CD8-positive, alpha-beta memory T cell (primary cell): ENCODE results near the gene KLF2. TPM values are rescaled to one million over a fixed set of nuclear protein-coding genes. Genes with fewer than 3 reads are reported as not detected.

Experiments
- CTCF ChIA-PET: fragments of 350-600 bp; sonication (Branson Sonifier 250); formaldehyde crosslinking; loops from one replicate; lab custom pipeline; 2021; ENCODE audit warnings: antibody characterized with exemption; lab: Charles Lee
- POLR2A ChIA-PET: fragments of 350-600 bp; sonication (Branson Sonifier 250); formaldehyde crosslinking; loops from one replicate; lab custom pipeline; 2021; ENCODE audit warnings: antibody characterized with exemption; lab: Charles Lee
- DNase-seq, 5 donors: peaks; one replicate each; pipeline versions ENCODE4 v3.0.0 to v3.0.0-alpha.2; 2020 to 2022; ENCODE audit warnings: mixed read lengths in 1 of 5
- H3K27ac ChIP-seq: one replicate; pipeline ENCODE4 v1.7.0; 2013; ENCODE audit warnings: low read depth, mild to moderate bottlenecking, low read length, moderate library complexity
- H3K27me3 ChIP-seq: 2 replicates; pipeline ENCODE4 v1.7.0; 2013; ENCODE audit warnings: low read length, mild to moderate bottlenecking; ENCODE audit not compliant: insufficient read depth, poor library complexity, severe bottlenecking
- H3K36me3 ChIP-seq: 2 replicates; pipeline ENCODE4 v1.7.0; 2013; ENCODE audit warnings: mild to moderate bottlenecking, low read length, moderate library complexity; ENCODE audit not compliant: insufficient read depth
- H3K4me1 ChIP-seq: 2 replicates; pipeline ENCODE4 v1.7.0; 2013; ENCODE audit warnings: mild to moderate bottlenecking, low read length, moderate library complexity; ENCODE audit not compliant: insufficient read depth
- H3K4me3 ChIP-seq: 2 replicates; pipeline ENCODE4 v1.7.0; 2013; ENCODE audit warnings: mild to moderate bottlenecking, low read length
- H3K9me3 ChIP-seq: 2 replicates; pipeline ENCODE4 v1.7.0; 2013; ENCODE audit warnings: mild to moderate bottlenecking, low read length
- H3K27ac Mint-ChIP-seq, 8 donors: one replicate each; pipeline ENCODE4 v1.8.0; 2020 to 2021; ENCODE audit warnings: mixed read lengths in 8 of 8, mild to moderate bottlenecking in 6 of 8, inconsistent platforms in 3 of 8, moderate library complexity in 3 of 8
- H3K27me3 Mint-ChIP-seq, 2 donors: one replicate each; pipeline ENCODE4 v1.8.0; 2020 to 2021; ENCODE audit warnings: mixed read lengths in 2 of 2, mild to moderate bottlenecking in 1 of 2, moderate library complexity in 1 of 2
- H3K36me3 Mint-ChIP-seq, 3 donors: one replicate each; pipeline ENCODE4 v1.8.0; 2020 to 2021; ENCODE audit warnings: mixed read lengths in 3 of 3, inconsistent platforms in 1 of 3, mild to moderate bottlenecking in 1 of 3
- H3K4me1 Mint-ChIP-seq, 3 donors: one replicate each; pipeline ENCODE4 v1.8.0; 2020 to 2021; ENCODE audit warnings: mixed read lengths in 3 of 3, inconsistent platforms in 1 of 3, mild to moderate bottlenecking in 1 of 3
- H3K4me3 Mint-ChIP-seq, 7 donors: one replicate each; pipeline ENCODE4 v1.8.0; 2020 to 2021; ENCODE audit warnings: mixed read lengths in 7 of 7, mild to moderate bottlenecking in 6 of 7, moderate library complexity in 4 of 7, inconsistent platforms in 2 of 7
- H3K9me3 Mint-ChIP-seq, 5 donors: one replicate each; pipeline ENCODE4 v1.8.0; 2020 to 2022; ENCODE audit warnings: mixed read lengths in 5 of 5, mild to moderate bottlenecking in 3 of 5, moderate library complexity in 2 of 5, inconsistent platforms in 1 of 5
- polyA plus RNA-seq: library from polyadenylated mRNA; unstranded; fragments of 300-500 nt; fragmentation: Illumina TruSeq; gene quantifications from one replicate; pipeline ENCODE4 v1.2.3, GENCODE V29; 2021
- total RNA-seq, 2 experiments: library from RNA; stranded (reverse); gene quantifications; one replicate each; pipeline ENCODE4 v1.2.3, GENCODE V29; 2021

Gene KLF2
- total and polyA plus RNA-seq, 3 experiments from 2014 or later = 33.7 to 219 (median 37.5) TPM

- Mint-ChIP-seq H3K27ac (peak overlapping the region in 7 of 8 donors; percentile 31 to 95 (median 91)), H3K4me3 (peak overlapping the region; percentile 30 to 88 (median 67)), H3K27me3 (peaks cover 0 to 1% of the 10 kb centered on the region in 2 donors), H3K36me3 (peaks cover 0 to 33% (median 5%) of the 10 kb centered on the region in 3 donors), H3K9me3 (peaks cover 0 to 1% (median 0%) of the 10 kb centered on the region in 5 donors), H3K4me1 (peaks cover 21 to 49% (median 48%) of the 10 kb centered on the region in 3 donors)
- Histone ChIP-seq H3K4me1 (peaks cover 93% of the 10 kb centered on the region), H3K4me3 (peak overlapping the region; percentile 2), H3K36me3 (peaks cover 5% of the 10 kb centered on the region), H3K27me3 (no peaks in the 10 kb centered on the region), H3K27ac (no peak overlapping the region), H3K9me3 (no peaks in the 10 kb centered on the region)
- ChIA-PET CTCF (interaction anchor here (6.8 to 15.2 kb wide), 3 partner anchors 8 to 127 kb away, joined by 61 to 403 read pairs (median 108); partner anchors contain the start of gene KLF2), POLR2A (interaction anchor here (5.6 to 20.9 kb wide), 3 partner anchors 8 to 46 kb away, joined by 56 to 1176 read pairs (median 195); partner anchors contain the start of gene KLF2)
- no peak for DNase-seq
Measured at GRCh38 chr19:16373989-16374388, 49.4 kb downstream of the KLF2 start.

DNA sequence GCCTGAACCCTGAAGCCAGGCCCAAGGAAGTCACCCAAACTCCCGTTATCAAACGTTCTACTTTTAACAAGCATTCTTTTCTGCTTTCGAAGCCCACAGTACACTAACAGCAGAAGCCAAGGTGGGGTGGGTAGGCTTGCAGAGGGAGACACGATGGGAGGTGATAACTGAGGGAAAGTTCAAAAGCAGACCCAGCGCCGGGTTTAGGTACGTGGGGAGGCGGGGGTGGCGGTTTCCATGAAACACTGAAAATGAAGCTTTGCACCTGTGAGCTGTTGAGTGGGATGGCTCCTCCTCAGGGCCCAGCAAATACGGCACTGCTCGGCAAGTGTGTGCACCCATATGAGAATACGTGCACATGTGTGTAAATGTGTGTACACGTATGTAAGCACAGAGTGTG is 49.8 kb downstream of the KLF2 start:
- H3K4me3 ChIP-seq = peak overlapping the region; percentile 2
- H3K36me3 Mint-ChIP-seq = peaks cover 0 to 33% (median 5%) of the 10 kb centered on the region in 3 donors
- H3K4me3 Mint-ChIP-seq = peak overlapping the region in 6 of 7 donors; percentile 59 to 88 (median 70)
- H3K4me1 ChIP-seq = peaks cover 90% of the 10 kb centered on the region
- no peaks in the 10 kb centered on the region for H3K9me3 ChIP-seq
- CTCF ChIA-PET = interaction anchor here (6.8 to 15.2 kb wide), 3 partner anchors 8 to 127 kb away, joined by 61 to 403 read pairs (median 108); partner anchors contain the start of gene KLF2
- no peaks in the 10 kb centered on the region for H3K27me3 ChIP-seq
- peaks cover 0 to 1% of the 10 kb centered on the region in 2 donors for H3K27me3 Mint-ChIP-seq
- H3K4me1 Mint-ChIP-seq = peaks cover 24 to 50% (median 48%) of the 10 kb centered on the region in 3 donors
- POLR2A ChIA-PET = interaction anchor here (9.6 to 20.9 kb wide), 2 partner anchors 8 to 47 kb away, joined by 195 to 1176 read pairs; partner anchors contain the start of gene KLF2
- peak in 1 of 5 donors; percentile 51 for DNase-seq
- H3K36me3 ChIP-seq = peaks cover 5% of the 10 kb centered on the region
- peaks cover 0 to 1% (median 0%) of the 10 kb centered on the region in 5 donors for H3K9me3 Mint-ChIP-seq
- peak overlapping the region in 7 of 8 donors; percentile 85 to 95 (median 93) for H3K27ac Mint-ChIP-seq
- H3K27ac ChIP-seq = no peak overlapping the region

DNA sequence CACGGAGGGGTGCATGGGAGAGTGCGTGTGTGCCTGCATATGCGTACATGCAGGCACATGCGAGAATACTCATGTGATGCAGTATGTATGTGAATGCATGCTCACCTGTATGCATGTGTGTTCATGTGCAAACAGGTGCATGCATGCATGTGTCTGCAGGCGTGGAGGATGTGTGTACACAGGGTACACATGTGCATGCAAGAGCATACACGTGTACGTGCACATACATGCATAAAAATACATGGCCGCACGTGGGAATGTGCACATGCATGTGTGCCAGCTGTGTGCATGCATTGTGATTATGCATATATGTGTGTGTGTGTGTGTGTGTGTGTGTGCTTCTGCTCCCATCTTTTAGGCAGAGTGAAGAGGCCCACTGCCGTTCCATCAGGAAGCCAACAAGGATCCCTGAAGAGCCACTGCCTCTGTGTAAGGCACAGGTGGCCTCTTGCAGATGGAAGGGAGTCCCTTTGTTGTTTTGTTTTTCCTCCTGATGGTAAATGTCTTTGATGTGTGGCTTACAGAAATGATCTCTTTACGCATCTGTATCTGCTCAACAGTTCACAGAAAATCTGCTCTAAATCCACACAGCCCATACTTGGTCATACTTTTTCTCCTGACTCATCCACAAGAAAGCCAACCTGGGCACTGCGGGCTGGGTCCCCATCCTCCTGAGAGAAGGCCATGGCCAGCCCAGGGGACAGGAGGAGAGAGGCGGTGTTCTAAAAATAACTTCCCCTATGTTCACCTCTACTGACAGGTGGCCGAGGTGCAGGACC is 50.7 kb downstream of the KLF2 start:
- ChIA-PET POLR2A (interaction anchor here (1.8 to 20.9 kb wide), 4 partner anchors 7 to 48 kb away, joined by 14 to 1176 read pairs (median 106); partner anchors contain the start of gene KLF2), CTCF (interaction anchor here (1.1 to 15.2 kb wide), 5 partner anchors 7 to 128 kb away, joined by 3 to 403 read pairs (median 61); partner anchors contain the start of gene KLF2)
- Mint-ChIP-seq H3K27me3 (peaks cover 0 to 1% of the 10 kb centered on the region in 2 donors), H3K27ac (peak overlapping the region; percentile 84 to 95 (median 91)), H3K4me3 (peak overlapping the region; percentile 34 to 81 (median 67)), H3K4me1 (peaks cover 33 to 52% (median 48%) of the 10 kb centered on the region in 3 donors), H3K36me3 (peaks cover 0 to 33% (median 5%) of the 10 kb centered on the region in 3 donors), H3K9me3 (no peaks in the 10 kb centered on the region)
- Histone ChIP-seq H3K36me3 (peaks cover 5% of the 10 kb centered on the region), H3K4me3 (peak overlapping the region; percentile 2), H3K9me3 (no peaks in the 10 kb centered on the region), H3K4me1 (peaks cover 90% of the 10 kb centered on the region), H3K27me3 (no peaks in the 10 kb centered on the region), H3K27ac (no peak overlapping the region)
- peak in 1 of 5 donors; percentile 39 for DNase-seq

GRCh38 chr19:16375936-16376185 is 51.2 kb downstream of the KLF2 start:
- Histone ChIP-seq H3K27ac (no peak overlapping the region), H3K4me1 (peaks cover 90% of the 10 kb centered on the region), H3K9me3 (no peaks in the 10 kb centered on the region), H3K36me3 (peaks cover 5% of the 10 kb centered on the region), H3K4me3 (no peak overlapping the region), H3K27me3 (no peaks in the 10 kb centered on the region)
- CTCF ChIA-PET = interaction anchor here (1.1 to 8.7 kb wide), 6 partner anchors 9 to 129 kb away, joined by 3 to 61 read pairs (median 4); no protein-coding TSS in a partner anchor
- H3K36me3 Mint-ChIP-seq = peaks cover 0 to 33% (median 5%) of the 10 kb centered on the region in 3 donors
- POLR2A ChIA-PET = interaction anchor here (1.8 to 2.0 kb wide), 3 partner anchors 45 to 52 kb away, joined by 12 to 16 read pairs (median 14); partner anchors contain the start of gene KLF2
- no peak for DNase-seq
- H3K4me1 Mint-ChIP-seq = peaks cover 39 to 55% (median 48%) of the 10 kb centered on the region in 3 donors
- peaks cover 0 to 1% of the 10 kb centered on the region in 2 donors for H3K27me3 Mint-ChIP-seq
- peak overlapping the region; percentile 34 to 81 (median 67) for H3K4me3 Mint-ChIP-seq
- H3K27ac Mint-ChIP-seq = peak overlapping the region; percentile 84 to 95 (median 91)
- H3K9me3 Mint-ChIP-seq = no peaks in the 10 kb centered on the region

GRCh38 chr19:16376241-16376640 is 51.6 kb downstream of the KLF2 start:
- H3K4me1 Mint-ChIP-seq = peaks cover 42 to 57% (median 48%) of the 10 kb centered on the region in 3 donors
- H3K27ac ChIP-seq = no peak overlapping the region
- H3K27ac Mint-ChIP-seq = peak overlapping the region; percentile 60 to 95 (median 88)
- POLR2A ChIA-PET = interaction anchor here (0.6 to 2.0 kb wide), 4 partner anchors 9 to 52 kb away, joined by 5 to 16 read pairs (median 13); partner anchors contain the start of gene KLF2
- H3K36me3 ChIP-seq = peaks cover 5% of the 10 kb centered on the region
- CTCF ChIA-PET = interaction anchor here (1.1 to 8.7 kb wide), 8 partner anchors 9 to 129 kb away, joined by 3 to 61 read pairs (median 4); no protein-coding TSS in a partner anchor
- H3K27me3 ChIP-seq = no peaks in the 10 kb centered on the region
- no peaks in the 10 kb centered on the region for H3K9me3 Mint-ChIP-seq
- no peak overlapping the region for H3K4me3 ChIP-seq
- no peaks in the 10 kb centered on the region for H3K27me3 Mint-ChIP-seq
- peak overlapping the region; percentile 9 to 81 (median 67) for H3K4me3 Mint-ChIP-seq
- H3K36me3 Mint-ChIP-seq = peaks cover 0 to 33% (median 5%) of the 10 kb centered on the region in 3 donors
- peak in 1 of 5 donors; percentile 17 for DNase-seq
- peaks cover 90% of the 10 kb centered on the region for H3K4me1 ChIP-seq
- no peaks in the 10 kb centered on the region for H3K9me3 ChIP-seq

DNA sequence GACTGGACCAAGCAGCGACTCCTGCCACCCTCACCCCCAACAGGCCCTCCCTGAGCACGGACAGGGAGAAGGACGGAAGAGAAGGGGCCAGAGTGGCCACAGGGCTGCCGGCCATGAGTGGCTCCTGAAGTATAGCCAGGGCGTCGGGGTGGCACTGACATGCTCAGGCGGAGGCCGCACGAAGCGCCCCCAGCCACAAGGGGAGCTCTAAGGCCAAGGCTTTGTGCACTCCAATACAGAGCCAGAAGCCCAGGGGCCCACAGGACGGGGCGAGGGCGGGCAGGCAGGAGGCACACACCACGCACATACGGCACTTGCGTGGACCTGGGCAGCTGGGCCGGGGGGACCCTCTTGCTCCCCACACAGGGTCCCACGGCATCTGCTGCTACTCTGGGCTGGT is 52.0 kb downstream of the KLF2 start:
- H3K36me3 Mint-ChIP-seq = peaks cover 0 to 33% (median 5%) of the 10 kb centered on the region in 3 donors
- peaks cover 5% of the 10 kb centered on the region for H3K36me3 ChIP-seq
- H3K9me3 Mint-ChIP-seq = no peaks in the 10 kb centered on the region
- peak in 1 of 5 donors; percentile 48 for DNase-seq
- no peaks in the 10 kb centered on the region for H3K9me3 ChIP-seq
- ChIA-PET CTCF (interaction anchor here (0.9 to 8.7 kb wide), 9 partner anchors 9 to 130 kb away, joined by 3 to 61 read pairs (median 3); no protein-coding TSS in a partner anchor), POLR2A (interaction anchor here (0.6 to 2.0 kb wide), 4 partner anchors 9 to 52 kb away, joined by 5 to 16 read pairs (median 13); partner anchors contain the start of gene KLF2)
- H3K4me3 Mint-ChIP-seq = peak overlapping the region in 2 of 7 donors; percentile 67
- no peaks in the 10 kb centered on the region for H3K27me3 Mint-ChIP-seq
- H3K27ac ChIP-seq = no peak overlapping the region
- H3K27me3 ChIP-seq = no peaks in the 10 kb centered on the region
- peak overlapping the region in 6 of 8 donors; percentile 33 to 95 (median 73) for H3K27ac Mint-ChIP-seq
- H3K4me1 Mint-ChIP-seq = peaks cover 46 to 62% (median 48%) of the 10 kb centered on the region in 3 donors
- H3K4me3 ChIP-seq = no peak overlapping the region
- peaks cover 93% of the 10 kb centered on the region for H3K4me1 ChIP-seq

- Histone ChIP-seq H3K36me3 (peaks cover 5% of the 10 kb centered on the region), H3K27ac (no peak overlapping the region), H3K4me3 (no peak overlapping the region), H3K4me1 (peaks cover 93% of the 10 kb centered on the region), H3K9me3 (no peaks in the 10 kb centered on the region), H3K27me3 (no peaks in the 10 kb centered on the region)
- peak overlapping the region in 7 of 8 donors; percentile 7 to 73 (median 52) for H3K27ac Mint-ChIP-seq
- ChIA-PET CTCF (interaction anchor here (0.7 to 8.7 kb wide), 8 partner anchors 9 to 1931 kb away, joined by 3 to 61 read pairs (median 3); no protein-coding TSS in a partner anchor), POLR2A (interaction anchor here (0.8 to 2.0 kb wide), 6 partner anchors 11 to 53 kb away, joined by 3 to 16 read pairs (median 8); partner anchors contain the start of gene KLF2)
- H3K4me1 Mint-ChIP-seq = peaks cover 53 to 68% (median 55%) of the 10 kb centered on the region in 3 donors
- peaks cover 0 to 34% (median 5%) of the 10 kb centered on the region in 3 donors for H3K36me3 Mint-ChIP-seq
- H3K27me3 Mint-ChIP-seq = no peaks in the 10 kb centered on the region
- no peak overlapping the region for H3K4me3 Mint-ChIP-seq
- no peaks in the 10 kb centered on the region for H3K9me3 Mint-ChIP-seq
- no peak for DNase-seq
Measured at GRCh38 chr19:16377521-16377920, 52.9 kb downstream of the KLF2 start.
